Measurements from ENCODE around the gene NRL.
A peak's percentile ranks its signal among the peaks of the same experiment; 100 is the strongest.

NRL gene

DNA sequence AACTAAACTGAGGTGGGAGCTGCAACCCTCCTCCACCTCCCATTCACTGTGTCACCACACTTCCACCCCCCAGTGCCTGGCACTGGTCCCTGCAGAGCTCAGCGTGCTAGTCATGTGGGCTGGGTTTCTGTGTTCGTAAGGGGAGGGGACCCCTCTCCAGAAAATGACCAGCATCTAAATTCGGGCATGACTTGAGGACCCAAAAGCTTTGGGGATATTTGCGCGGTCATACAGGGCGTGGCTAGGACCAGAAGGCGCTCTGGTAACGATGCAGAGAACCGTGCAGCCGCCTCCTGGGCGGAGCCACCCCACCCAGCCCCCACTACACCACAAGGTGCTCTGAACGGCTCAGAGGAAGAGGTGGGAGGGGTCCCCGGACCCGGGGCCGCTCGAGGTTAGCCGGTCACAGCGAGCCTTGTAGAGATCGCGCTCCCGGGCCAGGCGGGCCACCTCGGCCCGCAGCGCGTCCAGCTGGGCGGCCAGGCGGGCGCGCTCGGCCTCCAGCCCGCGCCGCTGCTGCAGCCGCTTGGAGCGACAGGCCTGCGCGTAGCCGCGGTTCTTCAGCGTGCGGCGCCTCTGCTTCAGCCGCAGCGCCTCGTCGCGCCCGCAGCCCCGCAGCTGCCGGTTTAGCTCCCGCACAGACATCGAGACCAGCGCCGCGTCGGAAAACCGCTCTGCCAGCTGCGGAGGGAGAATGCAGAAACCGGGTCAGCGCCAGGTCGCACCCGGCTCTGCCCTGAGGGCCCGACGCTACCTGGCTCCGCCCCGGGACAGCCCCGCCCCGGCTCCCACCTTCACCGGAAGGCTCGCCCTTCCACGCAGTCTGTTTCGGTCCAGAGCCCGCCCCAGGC lies 33.6 kb downstream of the NRL start:
- DNase-seq (ENCODE audit: insufficient read length, low spot score): peak; percentile 91

DNA sequence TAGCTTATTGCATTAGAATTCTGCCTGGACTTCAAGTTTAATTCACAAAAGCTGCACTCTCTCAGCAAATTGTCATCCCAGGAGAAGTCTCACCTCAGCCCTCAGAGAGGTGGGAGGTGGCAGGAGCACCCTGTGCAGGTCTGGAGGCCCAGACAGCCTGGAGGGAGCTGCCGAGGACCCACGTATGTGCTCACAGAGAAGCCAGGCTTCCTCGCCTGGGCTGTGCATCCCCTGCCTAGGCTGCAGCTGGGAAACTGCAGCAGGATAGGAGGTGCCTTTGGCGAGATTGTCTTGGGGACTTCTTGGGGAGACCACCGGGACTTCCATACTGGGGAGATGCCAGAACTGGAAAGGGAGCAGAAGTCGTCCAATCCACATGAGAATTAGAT lies 34.6 kb downstream of the NRL start:
- TF ChIP-seq POLR2A (IDR thresholded peaks at IDR 0.05; ENCODE audit: low read depth, low read length) (no peak), SPI1 (IDR thresholded peaks at IDR 0.05; ENCODE audit: low read depth, low read length) (no peak), POLR2AphosphoS5 (IDR thresholded peaks at IDR 0.05; ENCODE audit: low read depth, low read length) (no peak), TAF1 (IDR thresholded peaks at IDR 0.05; ENCODE audit: low read depth, low read length) (no peak), PAX5 (IDR thresholded peaks at IDR 0.05; ENCODE audit: insufficient read depth, low read length, severe bottlenecking) (no peak), POU2F2 (IDR thresholded peaks at IDR 0.05; ENCODE audit: low read depth, low read length) (no peak)
- FAIRE-seq: no peak
- no peak for DNase-seq (ENCODE audit: insufficient read length, low spot score)

More for the DNA sequence above, 33.6 kb downstream of the NRL start:
- FAIRE-seq: peak; percentile 94
- TF ChIP-seq POLR2A (IDR thresholded peaks at IDR 0.05; ENCODE audit: low read depth, low read length) (no peak), POU2F2 (IDR thresholded peaks at IDR 0.05; ENCODE audit: low read depth, low read length) (no peak), SPI1 (IDR thresholded peaks at IDR 0.05; ENCODE audit: low read depth, low read length) (no peak), PAX5 (IDR thresholded peaks at IDR 0.05; ENCODE audit: insufficient read depth, low read length, severe bottlenecking) (no peak), POLR2AphosphoS5 (IDR thresholded peaks at IDR 0.05; ENCODE audit: low read depth, low read length) (no peak), TAF1 (IDR thresholded peaks at IDR 0.05; ENCODE audit: low read depth, low read length) (no peak)

DNA sequence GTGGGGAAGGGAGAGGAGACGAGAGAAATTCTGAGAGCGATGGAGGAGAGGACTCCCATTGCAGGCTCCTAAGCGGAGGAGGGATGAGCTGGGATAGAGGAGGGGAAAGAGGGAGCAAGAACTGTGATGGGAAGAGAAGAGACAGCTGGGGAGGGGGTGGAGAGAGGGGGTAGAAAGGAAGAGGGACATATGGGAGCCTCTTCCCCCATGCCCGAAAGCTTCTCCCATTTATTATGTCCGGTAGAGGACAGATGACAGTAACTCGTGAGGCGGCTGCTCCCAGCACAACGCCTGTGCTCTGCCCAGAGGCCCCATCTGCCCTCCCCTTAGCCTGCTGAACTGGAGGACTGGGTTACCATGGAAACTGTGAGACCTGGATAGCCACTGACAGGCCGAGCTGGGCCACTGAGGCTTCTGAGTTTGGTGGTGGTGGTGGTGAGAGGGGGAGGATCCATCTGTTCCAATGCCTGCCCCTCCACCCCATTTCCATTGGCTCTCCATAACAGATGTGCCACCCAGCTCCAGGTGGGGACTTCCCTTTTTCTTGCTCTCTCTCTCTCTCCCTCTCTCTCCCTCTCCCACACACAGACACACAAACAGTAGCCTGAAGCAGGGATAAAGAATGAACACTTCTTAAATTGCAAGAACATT lies 35.1 kb downstream of the NRL start:
- DNase-seq (ENCODE audit: insufficient read length, low spot score): no peak
- no peak for TF ChIP-seq PAX5 (IDR thresholded peaks at IDR 0.05; ENCODE audit: insufficient read depth, low read length, severe bottlenecking)
- FAIRE-seq: no peak

DNA sequence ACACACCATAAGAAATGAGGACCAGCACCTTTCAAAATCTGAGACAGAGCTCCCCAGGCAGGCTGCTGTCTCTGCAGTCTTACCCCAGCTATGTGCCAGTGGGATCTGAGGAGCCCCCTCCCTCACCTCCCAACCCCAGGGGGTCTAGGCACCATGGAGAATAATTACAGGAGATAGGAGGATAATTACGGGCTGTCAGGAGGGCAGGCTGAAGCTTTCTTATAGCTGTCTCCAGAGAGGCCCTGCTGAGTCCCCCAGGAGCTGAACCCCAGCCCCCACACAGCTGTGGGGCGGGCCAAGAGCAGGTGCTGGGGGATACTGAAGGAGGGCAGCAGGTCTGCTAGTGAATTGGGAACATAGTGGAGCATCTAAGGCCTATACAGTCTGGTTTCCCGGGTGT lies 36.6 kb downstream of the NRL start:
- no peak for FAIRE-seq
- TF ChIP-seq TAF1 (IDR thresholded peaks at IDR 0.05; ENCODE audit: low read depth, low read length) (no peak), SPI1 (IDR thresholded peaks at IDR 0.05; ENCODE audit: low read depth, low read length) (no peak), POLR2A (IDR thresholded peaks at IDR 0.05; ENCODE audit: low read depth, low read length) (no peak), POU2F2 (IDR thresholded peaks at IDR 0.05; ENCODE audit: low read depth, low read length) (no peak), POLR2AphosphoS5 (IDR thresholded peaks at IDR 0.05; ENCODE audit: low read depth, low read length) (no peak), PAX5 (IDR thresholded peaks at IDR 0.05; ENCODE audit: insufficient read depth, low read length, severe bottlenecking) (no peak)
- no peak for DNase-seq (ENCODE audit: insufficient read length, low spot score)

DNA sequence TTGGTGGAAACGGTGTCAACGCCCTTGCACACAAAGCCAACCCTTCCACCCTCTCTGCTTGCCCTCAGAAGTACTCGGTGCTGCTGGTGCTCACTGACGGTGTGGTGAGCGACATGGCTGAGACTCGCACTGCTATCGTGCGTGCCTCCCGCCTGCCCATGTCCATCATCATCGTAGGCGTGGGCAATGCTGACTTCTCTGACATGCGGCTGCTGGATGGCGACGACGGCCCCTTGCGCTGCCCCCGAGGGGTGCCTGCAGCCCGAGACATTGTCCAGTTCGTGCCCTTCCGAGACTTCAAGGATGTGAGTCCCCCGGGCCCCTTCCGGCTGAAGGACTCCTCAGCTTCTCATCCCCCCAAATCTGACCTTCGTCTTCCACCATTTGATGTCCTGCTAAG lies 37.7 kb downstream of the NRL start:
- FAIRE-seq (no peak), DNase-seq (ENCODE audit: insufficient read length, low spot score) (no peak)
- TF ChIP-seq POLR2AphosphoS5 (IDR thresholded peaks at IDR 0.05; ENCODE audit: low read depth, low read length) (no peak), PAX5 (IDR thresholded peaks at IDR 0.05; ENCODE audit: insufficient read depth, low read length, severe bottlenecking) (no peak)

DNA sequence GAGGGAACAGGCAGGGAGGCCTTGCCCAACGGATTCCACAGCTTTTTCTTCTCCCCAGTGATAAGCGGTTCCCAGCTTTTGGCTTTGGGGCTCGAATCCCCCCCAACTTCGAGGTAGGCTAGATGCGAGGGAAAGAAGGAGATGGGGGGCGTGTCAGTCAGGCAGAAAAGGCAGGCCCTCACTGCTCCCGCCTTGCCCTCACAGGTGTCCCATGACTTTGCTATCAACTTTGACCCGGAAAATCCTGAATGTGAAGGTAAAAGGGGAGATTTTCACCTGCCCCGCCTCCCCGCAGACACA lies 38.5 kb downstream of the NRL start:
- no peak for FAIRE-seq
- DNase-seq (ENCODE audit: insufficient read length, low spot score): no peak
- TF ChIP-seq TAF1 (IDR thresholded peaks at IDR 0.05; ENCODE audit: low read depth, low read length) (no peak), POLR2A (IDR thresholded peaks at IDR 0.05; ENCODE audit: low read depth, low read length) (no peak), PAX5 (IDR thresholded peaks at IDR 0.05; ENCODE audit: insufficient read depth, low read length, severe bottlenecking) (no peak), SPI1 (IDR thresholded peaks at IDR 0.05; ENCODE audit: low read depth, low read length) (no peak), POLR2AphosphoS5 (IDR thresholded peaks at IDR 0.05; ENCODE audit: low read depth, low read length) (no peak), POU2F2 (IDR thresholded peaks at IDR 0.05; ENCODE audit: low read depth, low read length) (no peak)

DNA sequence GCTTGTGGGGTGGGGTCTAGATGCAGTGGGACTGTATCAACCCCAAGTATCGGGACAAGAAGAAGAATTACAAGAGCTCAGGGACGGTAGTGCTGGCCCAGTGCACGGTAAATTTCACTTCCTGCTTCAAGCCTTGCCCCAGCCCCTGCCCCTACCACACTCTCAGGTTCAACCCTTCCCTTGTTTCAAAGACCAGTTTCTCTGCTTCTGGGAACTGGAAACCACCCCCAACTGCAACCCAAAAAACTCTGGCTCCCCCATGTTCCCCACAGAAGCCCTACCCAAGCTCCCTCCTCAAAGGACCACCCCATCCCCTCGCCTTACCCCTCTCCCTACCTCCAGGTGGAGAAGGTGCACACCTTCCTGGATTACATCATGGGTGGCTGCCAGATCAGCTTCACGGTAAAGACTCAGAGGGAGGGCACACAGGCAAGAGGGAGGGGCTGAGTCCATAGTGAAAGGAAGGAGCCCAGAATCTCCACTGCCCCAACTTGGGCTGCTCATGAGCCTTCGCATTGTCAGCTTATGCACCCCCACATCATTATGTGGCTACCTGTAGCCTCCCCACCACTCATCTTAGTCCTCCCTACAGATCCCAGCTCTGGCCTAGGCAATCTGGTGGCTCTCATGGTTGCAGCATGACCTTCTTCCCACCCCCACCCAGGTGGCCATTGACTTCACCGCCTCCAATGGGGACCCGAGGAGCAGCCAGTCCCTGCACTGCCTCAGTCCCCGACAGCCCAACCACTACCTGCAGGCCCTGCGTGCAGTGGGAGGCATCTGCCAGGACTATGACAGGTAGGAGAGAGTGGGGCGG lies 39.1 kb downstream of the NRL start:
- DNase-seq (ENCODE audit: insufficient read length, low spot score): peak; percentile 58
- peak; percentile 69 for TF ChIP-seq SPI1 (IDR thresholded peaks at IDR 0.05; ENCODE audit: low read depth, low read length)
- TF ChIP-seq PAX5 (IDR thresholded peaks at IDR 0.05; ENCODE audit: insufficient read depth, low read length, severe bottlenecking): no peak
- FAIRE-seq: no peak

DNA sequence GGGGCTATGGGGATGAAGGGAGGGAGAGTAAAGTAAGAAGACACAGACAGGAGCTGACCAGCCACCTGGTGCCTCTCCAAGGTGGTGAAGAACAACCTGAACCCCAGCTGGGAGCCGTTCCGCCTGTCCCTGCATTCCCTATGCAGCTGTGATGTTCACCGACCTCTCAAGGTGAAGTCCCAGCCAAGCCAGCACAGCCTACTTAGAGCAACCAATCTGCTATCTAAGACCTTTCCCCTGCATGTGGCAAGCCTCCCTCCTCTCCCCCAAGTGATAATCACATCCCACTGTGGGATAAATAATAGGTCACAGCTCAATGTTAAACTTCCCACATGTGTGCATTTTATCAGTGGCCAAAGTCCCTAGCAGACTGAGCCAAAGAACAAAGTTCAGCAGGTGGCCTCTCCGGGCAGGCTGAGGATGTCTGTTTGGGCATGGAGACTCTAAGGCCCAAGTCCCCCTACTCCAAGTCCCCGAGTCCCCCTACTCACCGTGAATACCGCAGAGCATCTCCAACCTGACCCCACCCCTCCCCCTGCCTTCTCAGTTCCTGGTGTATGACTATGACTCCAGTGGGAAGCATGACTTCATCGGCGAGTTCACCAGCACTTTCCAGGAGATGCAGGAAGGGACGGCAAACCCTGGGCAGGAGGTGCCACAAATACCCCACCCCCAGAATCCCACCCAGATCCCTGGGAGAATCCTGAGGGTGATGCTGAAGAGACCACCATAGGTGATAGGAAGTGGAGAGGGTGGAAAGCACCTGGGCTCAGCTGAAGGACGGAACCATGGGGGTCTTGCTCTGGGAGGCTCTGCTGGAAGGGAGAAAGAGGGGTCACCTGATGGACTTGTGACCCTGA lies 39.9 kb downstream of the NRL start:
- FAIRE-seq (no peak), DNase-seq (ENCODE audit: insufficient read length, low spot score) (no peak)
- TF ChIP-seq POLR2A (IDR thresholded peaks at IDR 0.05; ENCODE audit: low read depth, low read length): no peak
- TF ChIP-seq PAX5 (IDR thresholded peaks at IDR 0.05; ENCODE audit: insufficient read depth, low read length, severe bottlenecking): no peak
- no peak for TF ChIP-seq SPI1 (IDR thresholded peaks at IDR 0.05; ENCODE audit: low read depth, low read length)
- no peak for TF ChIP-seq TAF1 (IDR thresholded peaks at IDR 0.05; ENCODE audit: low read depth, low read length)
- no peak for TF ChIP-seq POU2F2 (IDR thresholded peaks at IDR 0.05; ENCODE audit: low read depth, low read length)
- no peak for TF ChIP-seq POLR2AphosphoS5 (IDR thresholded peaks at IDR 0.05; ENCODE audit: low read depth, low read length)
